ENCODE measurements around the gene AKNA. TPM values are rescaled to one million over a fixed set of nuclear protein-coding genes. Genes with fewer than 3 reads are reported as not detected.
"Not testable (repeated sequence)": the region's sequence is repeated elsewhere in the genome, so short reads cannot be mapped to it uniquely, and the experiment has no call there.

AKNA gene
- total and polyA plus RNA-seq, 2 of the 8 experiments (the other 6 are each of a cell fraction or from before 2014, with no cell fraction given), result 21.0 to 27.4 TPM

DNA sequence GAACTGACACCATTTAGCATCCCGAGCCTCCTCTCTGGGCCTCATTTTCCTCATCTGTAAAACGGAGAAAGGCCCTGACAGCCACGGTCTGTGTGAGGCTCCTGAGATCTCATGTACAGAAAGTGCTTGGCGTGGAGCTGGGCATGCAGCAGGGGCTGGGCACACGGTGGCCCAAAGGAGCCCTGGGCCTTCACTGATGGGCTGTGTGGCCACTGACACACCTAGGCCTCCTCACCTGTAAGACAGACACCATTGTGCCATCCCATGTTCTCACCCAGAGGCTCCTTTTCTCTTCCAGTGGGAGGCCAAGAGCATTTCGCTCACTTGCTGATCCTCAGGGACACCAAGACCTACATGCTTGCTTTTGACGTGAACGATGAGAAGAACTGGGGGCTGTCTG lies 63.3 kb downstream of the AKNA start (continued):
- TF ChIP-seq CHD1 (IDR thresholded peaks at IDR 0.05; ENCODE audit: low read depth, low read length) (no peak), MAFK (IDR thresholded peaks at IDR 0.05; ENCODE audit: low read depth, low read length) (no peak), NRF1 (IDR thresholded peaks at IDR 0.05; ENCODE audit: low read depth, low read length) (no peak), POU5F1 (IDR thresholded peaks at IDR 0.05; ENCODE audit: low read depth, low read length) (no peak), EGR1 (IDR thresholded peaks at IDR 0.05; ENCODE audit: borderline replicate concordance, low read depth, low read length) (no peak)

DNA sequence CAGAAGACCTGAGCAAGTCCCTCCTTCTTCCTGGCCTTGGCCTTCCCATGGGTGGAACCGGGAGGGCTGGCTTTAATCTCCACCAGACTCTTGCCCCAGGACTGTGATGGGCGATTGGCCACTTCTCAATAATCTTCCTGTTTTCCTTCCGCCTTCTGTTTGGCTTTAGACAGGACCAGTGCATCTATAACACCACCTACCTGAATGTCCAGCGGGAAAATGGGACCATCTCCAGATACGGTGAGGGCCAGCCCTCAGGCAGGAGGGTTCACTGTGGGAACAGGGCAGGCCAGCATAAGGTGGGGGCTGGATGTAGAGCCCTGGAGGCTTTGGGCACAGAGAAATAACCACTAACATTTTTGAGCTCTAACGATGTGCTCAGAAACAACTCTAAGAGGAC lies 63.9 kb downstream of the AKNA start:
- H3K79me2 ChIP-seq (ENCODE audit: control insufficient read depth in 1 of 2, insufficient read depth in 2 of 2, low read length in 2 of 2); H3K56ac ChIP-seq (replicated peaks; ENCODE audit: insufficient read length, low read depth, low read length); DNase-seq (ENCODE audit: low read depth in 1 of 2, low spot score in 2 of 2); H3K4me2 ChIP-seq (ENCODE audit: insufficient read depth in 1 of 2, low read depth in 2 of 2, low read length in 2 of 2); FAIRE-seq; H3K23ac ChIP-seq (ENCODE audit: insufficient read length); H2BK120ac ChIP-seq (replicated peaks; ENCODE audit: low read depth, low read length); H3K18ac ChIP-seq (ENCODE audit: extremely low read depth, low read length); H3K36me3 ChIP-seq (ENCODE audit: control insufficient read depth in 2 of 4, insufficient read depth in 4 of 4, low read length in 3 of 4); H3K27me3 ChIP-seq (replicated peaks in 1 of 4; ENCODE audit: control insufficient read depth in 3 of 4, extremely low read depth in 1 of 4, insufficient read depth in 3 of 4, low read length in 3 of 4); H4K20me1 ChIP-seq (replicated peaks in 1 of 2; ENCODE audit: control insufficient read depth in 1 of 2, insufficient read depth in 2 of 2, low read length in 2 of 2); H2AK5ac ChIP-seq (ENCODE audit: low read depth, low read length); H3K4me1 ChIP-seq (replicated peaks in 1 of 4; ENCODE audit: control insufficient read depth in 3 of 4, insufficient read depth in 4 of 4, low read length in 3 of 4); H3K9ac ChIP-seq (replicated peaks in 1 of 4; ENCODE audit: extremely low read depth in 1 of 4, low read depth in 3 of 4, low read length in 3 of 4); CTCF ChIA-PET (ENCODE audit: partially characterized antibody); H2BK12ac ChIP-seq (ENCODE audit: low read depth, low read length); H2BK15ac ChIP-seq (ENCODE audit: low read length); POLR2A ChIA-PET (ENCODE audit: partially characterized antibody); H3K14ac ChIP-seq (ENCODE audit: insufficient read length); H4K91ac ChIP-seq (replicated peaks; ENCODE audit: insufficient read length, low read length); H2BK5ac ChIP-seq (ENCODE audit: low read depth, low read length); H3K9me3 ChIP-seq (ENCODE audit: insufficient read depth in 2 of 2, low read depth in 1 of 2, low read length in 1 of 2); H3K23me2 ChIP-seq (ENCODE audit: low read depth, low read length); H4K8ac ChIP-seq (ENCODE audit: extremely low read depth, insufficient read depth, low read length); H3K27ac ChIP-seq (ENCODE audit: low read depth, low read length); H4K5ac ChIP-seq (ENCODE audit: insufficient read length, low read depth, low read length); H2BK20ac ChIP-seq (ENCODE audit: low read length); H3K79me1 ChIP-seq (ENCODE audit: low read depth, low read length); H2AFZ ChIP-seq (ENCODE audit: low read length); H3K4me3 ChIP-seq (ENCODE audit: extremely low read depth in 1 of 4, insufficient read depth in 2 of 4, low read depth in 3 of 4, low read length in 4 of 4); H3K4ac ChIP-seq (replicated peaks; ENCODE audit: insufficient read length, low read depth, low read length): not testable (repeated sequence)
- WGBS, 2 experiments (ENCODE audit: extremely low coverage in 1 of 2, insufficient coverage in 1 of 2, insufficient read length in 1 of 2, insufficient replicate concordance in 2 of 2, low coverage in 1 of 2, low lambda C conversion rate in 2 of 2, missing lambda C conversion rate in 1 of 2), result 85% methylated on average over 6 of the region's 6 CpGs; no CpG with 5 or more reads in 1 of the 2 experiments
